ENCODE data around the gene TBC1D5. TPM values are rescaled to one million over a fixed set of nuclear protein-coding genes. Genes with fewer than 3 reads are reported as not detected.
A peak's percentile ranks its signal among the peaks of the same experiment; 100 is the strongest.

The TBC1D5 gene
- polyA plus RNA-seq, 2 of the 4 experiments (the other 2 are of a cell fraction), result 36.7 to 72.2 TPM

DNA sequence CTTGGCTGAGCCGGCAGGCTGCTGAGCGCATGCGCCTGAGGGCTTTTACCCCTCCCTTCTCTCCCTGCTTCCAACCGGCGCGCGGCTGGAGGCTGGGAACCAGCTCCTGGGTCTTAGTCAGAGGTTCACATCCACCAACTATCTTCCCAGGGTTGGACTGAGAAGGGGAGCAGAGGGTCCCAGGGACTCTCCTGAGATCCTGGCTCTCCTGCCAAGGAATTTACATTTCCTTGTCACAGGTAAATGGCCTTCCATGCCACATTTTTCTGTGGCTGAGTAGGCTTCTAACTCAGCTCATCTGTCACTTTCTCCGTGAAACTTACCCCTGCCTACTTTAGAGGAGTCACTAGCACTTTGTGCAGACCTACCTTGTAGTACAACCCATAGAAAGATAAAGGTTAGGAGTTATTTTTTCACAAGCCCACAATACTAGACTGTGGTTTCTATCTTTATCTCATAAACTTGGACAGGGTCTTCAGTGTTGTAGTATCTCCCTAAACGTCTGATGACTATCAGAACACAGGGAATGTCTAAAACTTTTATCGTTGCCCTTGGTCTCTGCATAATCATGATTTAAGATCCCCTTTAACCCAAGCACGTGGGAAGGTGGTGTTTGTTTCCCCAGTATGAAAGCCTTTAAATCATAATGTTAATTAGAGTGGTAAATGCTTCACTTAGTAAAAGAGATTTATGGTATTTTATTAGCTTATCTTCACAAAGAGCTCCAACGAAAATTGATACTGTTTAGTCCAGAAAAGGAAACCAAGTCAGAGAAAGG lies 638 bp upstream of the TBC1D5 start (continued):
- TF ChIP-seq, protein P1, sequence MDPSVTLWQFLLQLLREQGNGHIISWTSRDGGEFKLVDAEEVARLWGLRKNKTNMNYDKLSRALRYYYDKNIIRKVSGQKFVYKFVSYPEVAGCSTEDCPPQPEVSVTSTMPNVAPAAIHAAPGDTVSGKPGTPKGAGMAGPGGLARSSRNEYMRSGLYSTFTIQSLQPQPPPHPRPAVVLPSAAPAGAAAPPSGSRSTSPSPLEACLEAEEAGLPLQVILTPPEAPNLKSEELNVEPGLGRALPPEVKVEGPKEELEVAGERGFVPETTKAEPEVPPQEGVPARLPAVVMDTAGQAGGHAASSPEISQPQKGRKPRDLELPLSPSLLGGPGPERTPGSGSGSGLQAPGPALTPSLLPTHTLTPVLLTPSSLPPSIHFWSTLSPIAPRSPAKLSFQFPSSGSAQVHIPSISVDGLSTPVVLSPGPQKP (IDR thresholded peaks at IDR 0.05; ENCODE audit: low read depth, low read length), result no peak
- TF ChIP-seq RAD21 (conservative IDR thresholded peaks at IDR 0.05 in 1 of 2, IDR thresholded peaks at IDR 0.05 in 1 of 2) (peak in 1 of 2 experiments; percentile 4; a peak in 1 of 5 replicates), RFX5 (IDR thresholded peaks at IDR 0.05) (no peak)

DNA sequence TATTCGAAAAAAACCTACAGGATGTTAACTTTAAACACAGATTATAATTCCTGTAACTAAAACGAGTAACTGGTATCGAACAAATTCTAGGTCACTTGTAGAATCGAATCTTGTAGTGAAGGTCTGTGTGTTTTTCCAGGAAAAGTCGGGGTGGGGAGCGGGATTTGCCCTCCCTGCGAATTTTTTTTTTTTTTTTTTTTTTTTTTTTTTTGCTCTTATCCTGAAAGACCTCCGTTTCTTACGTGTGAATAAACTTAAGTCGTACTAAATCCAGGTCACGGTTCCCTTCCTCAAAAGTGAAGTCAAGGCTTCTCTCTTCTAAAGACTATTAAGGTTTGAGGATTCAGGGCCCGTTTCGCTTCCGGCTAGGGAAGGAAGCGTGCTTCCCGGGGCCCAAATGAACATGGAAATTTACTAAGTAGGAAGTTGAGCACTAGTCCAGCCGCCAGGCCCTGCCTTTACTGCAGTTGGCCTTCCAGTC lies 770 bp downstream of the TBC1D5 start:
- TF ChIP-seq MAX (IDR thresholded peaks at IDR 0.05), result peak; percentile 46; the same call in 1 of the 2 replicates
- no peak for TF ChIP-seq TP53 (CRISPR knock-in tag; IDR thresholded peaks at IDR 0.05)
- ChIA-PET POLR2A (interaction anchor here (1.0 to 3.2 kb wide), 7 partner anchors 8 to 309 kb away, joined by 3 to 18 read pairs (median 8); no protein-coding TSS in a partner anchor), CTCF (interaction anchor here (1.3 to 2.3 kb wide), 2 partner anchors 55 to 99 kb away, joined by 4 to 7 read pairs; no protein-coding TSS in a partner anchor)
- ATAC-seq, result no peak
- Histone ChIP-seq H3K4me1 (peaks cover 25% of the 10 kb centered on the region), H3K4me2 (peak overlapping the region; percentile 95), H3K4me3 (peak overlapping the region; percentile 64), H3K27ac (peak overlapping the region; percentile 96 to 100), H3K9me3 (no peaks in the 10 kb centered on the region)
- WGBS (ENCODE audit: missing lambda C conversion rate), result 1% methylated on average over 17 of the region's 17 CpGs
- no peak for FAIRE-seq
- DNase-seq (ENCODE audit: low read depth in 1 of 2, low spot score in 1 of 2), result no peak

GRCh38 chr3:17740721-17741141 lies 1.7 kb downstream of the TBC1D5 start:
- peak; percentile 9 to 12; a peak in 4 of 6 replicates for ATAC-seq
- Histone ChIP-seq H3K27ac (peak overlapping the region; percentile 96 to 100), H3K4me2 (peak overlapping the region; percentile 95), H3K9me3 (no peaks in the 10 kb centered on the region), H3K4me3 (peak overlapping the region; percentile 64), H3K4me1 (peaks cover 25% of the 10 kb centered on the region)
- TF ChIP-seq PHF8 (IDR thresholded peaks at IDR 0.05; ENCODE audit: borderline replicate concordance, low read depth), result 0 out of 2 replicates have a peak, but pooled peaks have one; percentile 31
- no peak for TF ChIP-seq RARB (CRISPR knock-in tag; IDR thresholded peaks at IDR 0.05)
- TF ChIP-seq ZSCAN20 (CRISPR knock-in tag; IDR thresholded peaks at IDR 0.05), result no peak
- 0 out of 3 replicates have a peak, but pooled peaks have one; percentile 34 for TF ChIP-seq BCL3 (IDR thresholded peaks at IDR 0.05)
- peak; percentile 23; the same call in 1 of the 2 replicates for TF ChIP-seq MAX (IDR thresholded peaks at IDR 0.05)
- no peak for TF ChIP-seq SMC3 (IDR thresholded peaks at IDR 0.05)
- TF ChIP-seq FOSL2 (IDR thresholded peaks at IDR 0.05), result no peak
- TF ChIP-seq FOSL2 (CRISPR knock-in tag; IDR thresholded peaks at IDR 0.05), result peak; percentile 61
- TF ChIP-seq MAFK (IDR thresholded peaks at IDR 0.05; ENCODE audit: partially characterized antibody), result no peak
- no peak for TF ChIP-seq RFX5 (IDR thresholded peaks at IDR 0.05)
- TF ChIP-seq ZNF302 (CRISPR knock-in tag; IDR thresholded peaks at IDR 0.05), result no peak
- TF ChIP-seq, protein P2, sequence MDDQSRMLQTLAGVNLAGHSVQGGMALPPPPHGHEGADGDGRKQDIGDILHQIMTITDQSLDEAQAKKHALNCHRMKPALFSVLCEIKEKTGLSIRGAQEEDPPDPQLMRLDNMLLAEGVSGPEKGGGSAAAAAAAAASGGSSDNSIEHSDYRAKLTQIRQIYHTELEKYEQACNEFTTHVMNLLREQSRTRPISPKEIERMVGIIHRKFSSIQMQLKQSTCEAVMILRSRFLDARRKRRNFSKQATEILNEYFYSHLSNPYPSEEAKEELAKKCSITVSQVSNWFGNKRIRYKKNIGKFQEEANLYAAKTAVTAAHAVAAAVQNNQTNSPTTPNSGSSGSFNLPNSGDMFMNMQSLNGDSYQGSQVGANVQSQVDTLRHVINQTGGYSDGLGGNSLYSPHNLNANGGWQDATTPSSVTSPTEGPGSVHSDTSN (IDR thresholded peaks at IDR 0.05), result no peak
- TF ChIP-seq E2F6 (IDR thresholded peaks at IDR 0.05; ENCODE audit: borderline replicate concordance, low read depth), result no peak
- TF ChIP-seq, protein P3, sequence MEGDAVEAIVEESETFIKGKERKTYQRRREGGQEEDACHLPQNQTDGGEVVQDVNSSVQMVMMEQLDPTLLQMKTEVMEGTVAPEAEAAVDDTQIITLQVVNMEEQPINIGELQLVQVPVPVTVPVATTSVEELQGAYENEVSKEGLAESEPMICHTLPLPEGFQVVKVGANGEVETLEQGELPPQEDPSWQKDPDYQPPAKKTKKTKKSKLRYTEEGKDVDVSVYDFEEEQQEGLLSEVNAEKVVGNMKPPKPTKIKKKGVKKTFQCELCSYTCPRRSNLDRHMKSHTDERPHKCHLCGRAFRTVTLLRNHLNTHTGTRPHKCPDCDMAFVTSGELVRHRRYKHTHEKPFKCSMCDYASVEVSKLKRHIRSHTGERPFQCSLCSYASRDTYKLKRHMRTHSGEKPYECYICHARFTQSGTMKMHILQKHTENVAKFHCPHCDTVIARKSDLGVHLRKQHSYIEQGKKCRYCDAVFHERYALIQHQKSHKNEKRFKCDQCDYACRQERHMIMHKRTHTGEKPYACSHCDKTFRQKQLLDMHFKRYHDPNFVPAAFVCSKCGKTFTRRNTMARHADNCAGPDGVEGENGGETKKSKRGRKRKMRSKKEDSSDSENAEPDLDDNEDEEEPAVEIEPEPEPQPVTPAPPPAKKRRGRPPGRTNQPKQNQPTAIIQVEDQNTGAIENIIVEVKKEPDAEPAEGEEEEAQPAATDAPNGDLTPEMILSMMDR (IDR thresholded peaks at IDR 0.05), result no peak
- no peak for TF ChIP-seq HOXA7 (CRISPR knock-in tag; IDR thresholded peaks at IDR 0.05)
- TF ChIP-seq, protein P1 (IDR thresholded peaks at IDR 0.05; ENCODE audit: low read depth, low read length), result no peak
- no peak for TF ChIP-seq TFCP2L1 (CRISPR knock-in tag; IDR thresholded peaks at IDR 0.05)
- no peak for TF ChIP-seq HMGXB4 (CRISPR knock-in tag; IDR thresholded peaks at IDR 0.05; ENCODE audit: borderline replicate concordance)
- no peak for TF ChIP-seq NPAS2 (CRISPR knock-in tag; IDR thresholded peaks at IDR 0.05; ENCODE audit: borderline replicate concordance)
- POLR2A ChIA-PET, result interaction anchor here (1.0 to 3.2 kb wide), 2 partner anchors 47 to 311 kb away, joined by 3 to 18 read pairs; no protein-coding TSS in a partner anchor
- peak; percentile 66 to 78 for DNase-seq (ENCODE audit: low read depth in 1 of 2, low spot score in 1 of 2)
- 3% methylated on average over 3 of the region's 3 CpGs for WGBS (ENCODE audit: missing lambda C conversion rate)
- FAIRE-seq, result no peak
- CTCF ChIA-PET, result interaction anchor here (1.1 kb wide), 1 partner anchor 100 kb away, joined by 3 read pairs; no protein-coding TSS in a partner anchor

Data from A549 (cell line).